Non-pigmented ciliary epithelial cell (primary cell): ENCODE data around the gene DNAH8.
"Not testable (repeated sequence)": the region's sequence is repeated elsewhere in the genome, so short reads cannot be mapped to it uniquely, and the experiment has no call there.

Experiments
- DNase-seq: peaks from one replicate; pipeline ENCODE4 v3.0.0-alpha.2; 2010; ENCODE audit warnings: low read depth

Gene DNAH8

DNA sequence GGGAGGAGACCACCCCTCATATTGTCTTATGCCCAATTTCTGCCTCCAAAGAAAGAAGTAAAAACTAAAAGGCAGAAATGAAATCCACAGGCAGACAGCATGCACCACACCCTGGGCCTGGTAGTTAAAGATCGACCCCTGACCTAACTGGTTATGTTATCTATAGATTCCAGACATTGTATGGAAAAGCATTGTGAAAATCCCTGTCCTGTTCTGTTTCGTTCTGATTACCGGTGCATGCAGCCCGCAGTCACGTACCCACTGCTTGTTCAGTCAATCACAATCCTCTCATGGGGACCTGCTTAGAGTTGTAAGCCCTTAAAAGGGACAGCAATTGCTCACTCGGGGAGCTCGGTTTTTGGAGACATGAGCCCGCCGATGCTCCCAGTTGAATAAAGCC lies 81.3 kb downstream of the DNAH8 start:
- not testable (repeated sequence) for DNase-seq

DNA sequence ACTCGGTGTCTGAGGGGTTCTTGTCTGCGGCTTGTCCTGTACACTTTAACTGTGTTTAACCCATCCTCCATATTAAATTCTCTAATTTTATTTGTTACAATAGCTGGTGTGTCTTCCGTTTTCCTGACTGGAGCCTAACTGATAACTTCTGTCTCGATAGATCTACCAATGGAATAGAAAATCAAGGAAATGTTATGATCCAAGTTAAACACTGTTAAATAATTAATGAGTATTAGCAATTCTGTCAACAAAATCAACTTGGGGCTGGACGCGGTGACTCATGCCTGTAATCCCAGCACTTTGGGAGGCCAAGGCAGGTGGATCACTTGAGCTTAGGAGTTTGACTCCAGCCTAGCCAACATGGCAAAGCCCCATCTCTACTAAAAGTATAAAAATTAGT lies 81.7 kb downstream of the DNAH8 start:
- DNase-seq: no peak

DNA sequence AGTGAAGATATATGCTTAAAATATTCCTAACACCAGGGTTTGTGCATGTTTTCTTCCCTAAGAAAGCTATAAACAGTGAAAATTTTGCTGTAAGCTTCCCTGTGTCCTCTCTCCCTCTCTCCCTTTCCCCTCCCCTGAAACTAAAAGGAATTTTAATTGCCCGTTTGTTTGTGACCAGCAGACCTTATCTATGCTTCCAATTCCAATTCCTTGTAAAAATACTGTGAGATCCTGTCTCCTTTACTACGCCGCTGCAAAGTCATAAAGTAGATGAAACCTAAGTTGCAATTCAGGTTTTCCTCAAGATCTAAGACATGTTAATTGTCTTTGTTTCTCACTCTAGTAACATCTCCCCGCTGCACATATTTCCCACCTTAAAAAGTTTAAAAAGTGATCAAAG lies 82.3 kb downstream of the DNAH8 start:
- DNase-seq: no peak

DNA sequence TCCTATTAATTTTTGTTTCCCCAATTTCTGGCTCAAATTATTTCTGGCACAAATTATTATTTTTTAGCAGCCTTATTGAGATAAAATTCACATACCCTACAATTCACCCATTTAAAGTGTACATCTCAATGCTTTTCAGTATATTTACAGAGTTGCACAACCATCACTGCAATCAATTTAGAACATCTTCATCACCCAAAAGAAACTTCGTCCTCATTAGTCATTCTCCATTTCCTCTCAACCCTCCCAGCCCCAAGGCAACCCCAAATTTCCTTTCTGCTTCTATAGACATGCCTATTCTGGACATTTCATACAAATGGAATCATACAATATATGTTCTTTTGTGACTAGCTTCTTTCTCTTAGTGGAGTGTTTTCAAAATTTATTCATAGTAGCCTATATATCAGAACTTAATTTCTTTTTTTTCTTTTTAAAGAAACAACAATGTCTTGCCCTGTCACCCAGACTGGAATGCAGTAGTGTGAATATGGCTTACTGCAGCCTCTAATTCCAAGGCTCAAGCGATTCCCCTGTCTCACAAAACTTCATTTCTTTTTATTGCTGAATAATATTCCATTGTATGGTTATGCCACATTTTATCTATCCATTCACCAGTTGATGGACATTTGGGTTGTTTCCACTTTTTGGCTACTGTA lies 84.5 kb downstream of the DNAH8 start:
- DNase-seq: no peak

- no peak for DNase-seq
These were observed 86.2 kb downstream of the DNAH8 start for GRCh38 chr6:38801305-38801704.

DNA sequence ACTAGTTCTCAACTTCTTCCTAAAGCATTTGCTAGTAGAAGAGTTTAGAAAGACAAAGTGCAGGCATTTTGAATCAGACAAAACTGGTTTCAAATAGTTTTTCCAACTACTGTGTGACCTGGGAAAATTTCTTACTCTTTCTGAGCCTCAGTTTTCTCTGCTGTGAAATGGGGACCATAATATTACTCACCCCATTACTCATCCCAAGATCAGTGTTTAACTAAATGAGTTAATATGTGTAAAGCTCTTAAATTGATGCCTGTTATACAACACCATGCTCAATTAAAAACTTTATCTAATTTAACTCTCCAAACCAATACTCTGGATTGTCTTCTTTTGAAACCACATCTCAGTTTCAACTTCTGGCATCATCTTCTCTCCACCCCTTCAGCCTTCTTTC lies 87.4 kb downstream of the DNAH8 start:
- no peak for DNase-seq

DNA sequence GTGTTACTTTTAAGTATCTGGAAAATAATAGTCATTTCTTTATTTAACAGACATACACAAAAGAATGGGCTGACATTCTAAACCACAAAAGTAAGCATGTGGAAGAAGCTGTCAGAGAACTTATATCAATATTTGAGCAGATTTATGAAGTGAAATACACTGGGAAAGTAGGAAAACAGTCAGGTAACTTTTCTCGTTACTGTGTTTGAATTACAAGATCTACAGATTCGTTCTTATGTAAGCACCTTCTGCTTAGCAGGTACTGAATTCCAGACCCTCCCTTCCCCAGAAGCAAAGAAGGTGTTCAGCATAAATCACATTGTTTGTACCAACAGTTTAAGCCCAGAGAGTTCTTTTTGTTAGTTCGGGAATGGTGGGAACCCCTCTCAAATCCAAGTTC lies 88.0 kb downstream of the DNAH8 start:
- no peak for DNase-seq

DNA sequence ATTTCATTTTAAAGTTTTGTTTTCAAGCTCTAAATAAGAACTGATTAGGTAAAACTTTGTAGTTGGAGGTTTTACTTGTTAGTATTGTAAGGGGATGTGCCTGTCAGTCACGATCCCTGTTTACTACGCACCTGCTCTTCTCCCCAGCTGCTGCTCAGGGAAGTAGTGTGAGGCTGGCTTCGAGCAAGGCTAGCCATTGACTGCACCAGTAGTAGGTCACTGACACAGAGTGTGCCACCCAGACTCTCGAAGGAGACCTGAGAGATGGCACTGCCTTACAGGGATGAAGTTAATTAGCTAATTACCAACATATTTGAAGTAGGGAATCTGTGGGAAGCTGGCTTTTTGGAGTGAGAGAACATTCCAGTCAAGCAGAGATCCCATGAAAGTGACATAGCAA lies 89.2 kb downstream of the DNAH8 start:
- no peak for DNase-seq

DNA sequence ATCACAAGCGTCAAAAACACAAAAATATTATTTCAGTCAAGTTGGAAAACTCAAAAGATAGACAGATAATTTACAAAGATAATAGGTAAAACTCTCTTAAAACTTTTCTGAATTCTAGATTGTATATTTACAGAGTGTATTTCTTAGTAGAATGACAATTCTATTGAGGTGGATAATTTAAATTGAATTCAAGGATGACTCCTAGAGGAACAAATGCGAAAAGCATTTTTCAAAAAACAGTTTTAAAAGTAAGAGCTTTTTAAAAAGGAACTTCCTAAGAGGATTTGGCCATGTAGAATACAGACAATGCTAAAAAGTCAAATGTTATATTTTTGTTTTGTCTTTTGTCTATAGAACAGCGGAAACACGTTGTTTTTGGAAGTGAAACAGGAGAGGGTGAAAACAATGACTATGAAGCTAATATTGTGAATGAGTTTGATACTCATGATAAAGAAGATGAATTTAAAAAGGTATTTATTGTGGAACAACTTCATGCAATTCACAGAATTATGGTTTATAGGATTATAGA lies 90.1 kb downstream of the DNAH8 start:
- no peak for DNase-seq

- no peak for DNase-seq
These were observed 90.6 kb downstream of the DNAH8 start for GRCh38 chr6:38805692-38806091.

- DNase-seq: no peak
These were observed 91.2 kb downstream of the DNAH8 start for GRCh38 chr6:38806271-38806670.

- DNase-seq: no peak
These were observed 91.7 kb downstream of the DNAH8 start for GRCh38 chr6:38806833-38807232.

DNA sequence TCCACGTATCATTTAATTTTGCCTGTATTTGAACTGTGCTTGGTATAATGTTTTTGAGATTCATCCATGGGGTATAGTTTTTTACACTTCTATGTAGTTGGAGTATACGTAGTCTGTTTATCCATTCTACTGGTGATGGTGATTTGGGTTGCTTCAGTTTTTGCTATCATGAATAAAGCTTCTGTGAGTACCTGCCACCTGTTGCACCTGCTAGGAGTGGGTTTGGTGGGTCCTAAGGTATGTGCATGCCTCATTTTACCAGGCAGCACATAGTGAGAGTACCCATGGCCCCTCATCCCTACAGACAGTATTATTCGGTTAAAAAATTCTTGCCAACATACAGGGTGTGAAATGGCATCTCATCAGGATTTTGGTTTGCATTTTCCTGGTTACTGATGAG lies 92.9 kb downstream of the DNAH8 start:
- DNase-seq: no peak

GRCh38 chr6:38813041-38813823 lies 98.1 kb downstream of the DNAH8 start:
- no peak for DNase-seq

- DNase-seq: no peak
These were observed 99.7 kb downstream of the DNAH8 start for GRCh38 chr6:38814761-38815160.

DNA sequence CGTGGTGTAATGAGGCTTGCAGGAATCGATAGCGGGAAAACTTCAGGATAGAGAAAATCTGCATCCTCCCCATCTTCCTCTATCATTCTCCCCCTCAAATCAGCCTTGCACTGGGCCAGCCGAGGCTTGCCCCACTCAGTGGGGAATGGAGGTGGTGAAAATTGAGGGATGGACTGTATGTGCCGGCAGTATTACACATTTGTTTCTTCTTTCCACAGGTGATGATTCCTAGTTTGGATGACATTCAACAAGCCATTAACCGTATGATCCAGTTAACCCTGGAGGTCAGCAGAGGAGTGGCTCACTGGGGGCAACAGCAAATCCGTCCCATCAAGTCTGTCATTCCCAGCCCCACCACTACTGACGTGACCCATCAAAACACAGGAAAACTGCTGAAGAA lies 100.1 kb downstream of the DNAH8 start:
- DNase-seq: no peak

GRCh38 chr6:38818691-38819090 lies 103.6 kb downstream of the DNAH8 start:
- no peak for DNase-seq

- DNase-seq: no peak
These were observed 107.9 kb downstream of the DNAH8 start for GRCh38 chr6:38822963-38823362.

DNA sequence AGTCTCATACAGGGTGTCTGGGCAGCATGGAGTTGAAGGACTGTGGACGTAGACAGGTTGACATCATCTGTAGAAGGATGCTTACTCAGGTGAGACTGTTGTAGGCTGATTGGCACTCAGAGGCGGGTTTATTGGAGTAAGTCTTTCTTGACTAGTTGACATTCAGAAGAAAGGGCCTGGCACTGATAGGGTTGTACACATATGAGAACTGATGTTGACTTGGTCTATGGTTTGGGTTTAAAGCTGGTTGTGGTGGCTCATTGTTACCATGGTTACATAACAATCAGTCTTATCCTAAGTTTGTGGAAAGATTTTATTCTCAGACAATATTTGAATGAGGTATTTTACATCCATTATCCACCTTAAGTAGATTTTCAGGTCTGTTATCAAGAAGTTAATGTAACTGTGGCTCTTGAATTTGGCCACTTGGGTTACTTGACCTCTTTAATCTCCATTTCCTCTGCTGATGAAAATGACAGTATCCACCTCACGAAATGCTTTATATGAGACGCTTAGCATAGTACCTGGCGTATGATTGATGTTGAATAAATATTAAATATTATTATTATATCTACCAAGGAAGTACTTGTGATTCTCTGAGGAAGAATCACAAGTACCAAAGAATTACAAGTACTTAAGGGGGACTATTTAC lies 109.3 kb downstream of the DNAH8 start:
- no peak for DNase-seq

- no peak for DNase-seq
These were observed 111.9 kb downstream of the DNAH8 start for GRCh38 chr6:38827024-38827423.

DNA sequence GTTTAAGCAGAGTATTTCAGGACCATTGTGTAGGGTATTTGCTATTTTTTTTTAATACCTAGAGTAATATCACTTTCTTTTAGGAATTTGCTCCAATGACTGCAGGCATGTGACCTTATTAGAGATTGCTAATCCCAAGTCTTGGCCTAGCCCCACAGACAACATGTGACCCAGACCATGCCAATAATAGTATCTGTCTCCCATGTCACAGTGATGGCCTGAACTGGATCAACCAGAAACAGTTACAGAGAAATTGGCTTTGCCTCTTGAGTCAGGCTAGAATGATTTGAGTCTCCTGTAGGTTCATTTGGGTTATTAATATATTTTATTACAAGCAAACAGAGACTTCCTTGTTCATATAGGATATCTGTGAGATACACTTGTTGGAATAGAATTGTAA lies 116.8 kb downstream of the DNAH8 start:
- DNase-seq: no peak

- DNase-seq: no peak
These were observed 118.2 kb downstream of the DNAH8 start for GRCh38 chr6:38833320-38833719.

- DNase-seq: no peak
These were observed 121.5 kb downstream of the DNAH8 start for GRCh38 chr6:38836585-38836984.
